Heart right ventricle (tissue), 16 donors: ENCODE data around the gene CRABP1. TPM values are rescaled to one million over a fixed set of nuclear protein-coding genes. Genes with fewer than 3 reads are reported as not detected.

Experiments
- ATAC-seq, 8 donors: fragments of 200-7000 bp; cut with Tn5 transposase; one replicate each; pipeline ENCODE4 v1.9.1; 2020; ENCODE audit warnings: mild to moderate bottlenecking in 8 of 8, moderate library complexity in 8 of 8, moderate number of reproducible peaks in 1 of 8
- DNase-seq, 2 donors: peaks; one replicate each; pipeline ENCODE4 v3.0.0-alpha.2; 2020
- H3K27ac ChIP-seq, 10 donors: fragments of 200-600 bp; sonication (generic) in 2 of 10; one replicate each; pipeline versions ENCODE4 v1.5.0 to v1.8.0; 2020 to 2022; ENCODE audit warnings: mild to moderate bottlenecking in 3 of 10
- H3K27me3 ChIP-seq, 7 donors: fragments of 200-600 bp; one replicate each; pipeline ENCODE4 v1.8.0; 2021 to 2022; ENCODE audit warnings: mild to moderate bottlenecking in 2 of 7
- H3K36me3 ChIP-seq, 9 donors: fragments of 200-600 bp; sonication (generic) in 1 of 9; one replicate each; pipeline versions ENCODE4 v1.5.0 to v1.8.0; 2020 to 2022; ENCODE audit warnings: mild to moderate bottlenecking in 2 of 9
- H3K4me1 ChIP-seq, 9 donors: fragments of 200-600 bp; sonication (generic) in 1 of 9; one replicate each; pipeline versions ENCODE4 v1.5.0 to v1.8.0; 2020 to 2022; ENCODE audit warnings: mild to moderate bottlenecking in 4 of 9
- H3K4me3 ChIP-seq, 10 donors: fragments of 200-600 bp; sonication (generic) in 2 of 10; one replicate each; pipeline versions ENCODE4 v1.5.0 to v1.8.0; 2020 to 2022; ENCODE audit warnings: mild to moderate bottlenecking in 7 of 10, moderate library complexity in 2 of 10
- H3K9me3 ChIP-seq, 11 donors: fragments of 200-600 bp in 10 of 11; sonication (generic) in 2 of 11; one replicate each; pipeline versions ENCODE4 v1.5.0 to v1.8.0; 2013 to 2022; ENCODE audit warnings: mild to moderate bottlenecking in 2 of 11, control low read depth in 1 of 11, moderate library complexity in 1 of 11
- WGBS, 2 donors: extraction: QIAGEN DNeasy Blood & Tissue Kit; methylation state at CpG; one replicate each; pipeline ENCODE4 v1.1.7; 2013; ENCODE audit warnings: inconsistent platforms in 1 of 2; 5-methylcytosine and 5-hydroxymethylcytosine counted together
- intact Hi-C, 10 donors: fragments of 100-400 bp; cut with DNase I; formaldehyde crosslinking; loops; one replicate each; pipeline versions ENCODE4 v1.11.1 to v1.14.2; 2022
- polyA plus RNA-seq, 2 donors: library from polyadenylated mRNA; stranded (reverse); fragments of 200-250 nt; gene quantifications; one replicate each; pipeline ENCODE4 v1.2.3, GENCODE V29; 2013
- total RNA-seq, 10 donors: library from RNA; stranded (reverse); fragmentation: NEBNext Ultra II Directional in 3 of 10; extraction: Animal tissue kit (Norgen Biotek cat#: 25700) in 3 of 10; gene quantifications; one replicate each; pipeline versions ENCODE4 v1.2.1 to v1.2.4, GENCODE V29; 2021 to 2023
- TF ChIP-seq, protein P1 (sequence below), 9 donors: fragments of 200-600 bp; sonication (generic) in 2 of 9; IDR thresholded peaks; one replicate each; pipeline versions ENCODE4 v1.5.0 to v1.8.0; 2021 to 2022; ENCODE audit warnings: antibody characterized with exemption in 9 of 9, mild to moderate bottlenecking in 5 of 9, moderate library complexity in 1 of 9
- donor health status: Arrhythmogenic right ventricular cardiomyopathy.
- donor health status: ischemic (EF 13 %, LVEDD 7.1; RV severe dilation, severe dysfunction).
- donor health status: healthy with polysubstance abuse.
- donor health status: DM: no; HTN: yes; CAD: no.
- donor health status: DM: no; HTN: no; CAD: no.
- donor health status: ischemic (EF 25% LVEDD 6.9; RV normal size, moderate dysfunction).
- donor health status: ischemic (EF 25% LVEDD 5.7; RV mildly dilated, moderate dysfunction).
- donor health status: healthy.
- donor health status: DM: yes; HTN: yes; CAD: no.
- donor health status: Ischemic cardiomyopathy.
- donor health status: ischemic (EF 35%, LVEDD 5.7; RV mildly dilated, moderate dysfunction).
- donor health status: nonischemic (EF 11% LVEDD 7.7; RV severe dilation, severe dysfunction).
- donor health status: DM: yes; HTN: yes; CAD: no.
- donor health status: PGD.
- donor health status: ischemic (EF 29% LVEDD 5.4; RV normal size, mild dysfunction).
- donor health status: nonischemic (EF 23%, LVEDD 6.1; RV moderate dilation, normal function).

The CRABP1 gene
- total and polyA plus RNA-seq, 12 donors, result not detected

- H3K36me3 ChIP-seq, result no peaks in the 10 kb centered on the region
- H3K27ac ChIP-seq, result no peak overlapping the region
- no peak overlapping the region for H3K4me3 ChIP-seq
- no peaks in the 10 kb centered on the region for H3K9me3 ChIP-seq
- intact Hi-C loops, result loop anchor here in 1 of 10 donors (10.0 kb wide), 1 partner anchor 54 kb away; no protein-coding TSS in a partner anchor
- TF ChIP-seq, protein P1, sequence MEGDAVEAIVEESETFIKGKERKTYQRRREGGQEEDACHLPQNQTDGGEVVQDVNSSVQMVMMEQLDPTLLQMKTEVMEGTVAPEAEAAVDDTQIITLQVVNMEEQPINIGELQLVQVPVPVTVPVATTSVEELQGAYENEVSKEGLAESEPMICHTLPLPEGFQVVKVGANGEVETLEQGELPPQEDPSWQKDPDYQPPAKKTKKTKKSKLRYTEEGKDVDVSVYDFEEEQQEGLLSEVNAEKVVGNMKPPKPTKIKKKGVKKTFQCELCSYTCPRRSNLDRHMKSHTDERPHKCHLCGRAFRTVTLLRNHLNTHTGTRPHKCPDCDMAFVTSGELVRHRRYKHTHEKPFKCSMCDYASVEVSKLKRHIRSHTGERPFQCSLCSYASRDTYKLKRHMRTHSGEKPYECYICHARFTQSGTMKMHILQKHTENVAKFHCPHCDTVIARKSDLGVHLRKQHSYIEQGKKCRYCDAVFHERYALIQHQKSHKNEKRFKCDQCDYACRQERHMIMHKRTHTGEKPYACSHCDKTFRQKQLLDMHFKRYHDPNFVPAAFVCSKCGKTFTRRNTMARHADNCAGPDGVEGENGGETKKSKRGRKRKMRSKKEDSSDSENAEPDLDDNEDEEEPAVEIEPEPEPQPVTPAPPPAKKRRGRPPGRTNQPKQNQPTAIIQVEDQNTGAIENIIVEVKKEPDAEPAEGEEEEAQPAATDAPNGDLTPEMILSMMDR (IDR thresholded peaks at IDR 0.05), result no peak
- DNase-seq (no peak), ATAC-seq (no peak)
- peaks cover 0 to 14% (median 0%) of the 10 kb centered on the region in 7 donors for H3K27me3 ChIP-seq
- peaks cover 0 to 7% (median 5%) of the 10 kb centered on the region in 9 donors for H3K4me1 ChIP-seq
- WGBS, 2 donors, result 76 to 84% methylated on average over 8 of the region's 8 CpGs
Observed at GRCh38 chr15:78360958-78361718, 21.0 kb downstream of the CRABP1 start.

DNA sequence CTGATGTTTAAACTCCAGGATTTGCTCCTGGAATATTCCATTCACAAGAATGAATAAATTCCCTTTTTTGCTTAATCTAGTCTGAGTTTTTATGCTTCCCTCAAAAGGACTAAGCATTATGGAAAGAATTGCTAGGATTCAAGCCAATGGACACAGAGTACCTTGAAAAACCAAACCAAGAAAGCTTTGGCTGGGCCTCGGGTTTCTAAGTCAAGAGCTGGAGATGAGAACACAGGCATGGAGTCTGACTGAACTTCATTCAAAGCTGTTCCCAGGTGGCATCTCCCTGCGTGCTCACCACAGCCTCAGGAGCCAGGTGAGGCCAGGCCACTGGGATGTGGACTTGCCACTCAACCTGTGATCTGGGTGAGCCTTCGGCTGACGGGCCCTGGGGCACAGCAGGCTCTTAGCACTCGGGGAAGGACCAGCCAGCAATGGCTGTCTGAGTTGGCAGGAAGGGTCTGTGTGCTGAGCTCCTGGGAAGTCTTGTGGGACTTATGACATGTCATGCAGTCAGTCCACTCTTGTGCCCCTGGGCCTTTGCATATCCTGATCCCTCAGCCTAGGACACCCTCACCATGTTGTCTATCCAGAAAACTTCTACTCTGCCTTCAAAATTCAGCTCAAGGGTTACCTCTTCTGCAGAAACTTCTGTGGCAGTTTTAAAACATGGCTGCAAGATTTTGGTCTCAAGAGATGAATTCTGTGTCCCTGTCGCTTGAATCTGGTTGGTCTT, 21.8 kb downstream of the CRABP1 start:
- Histone ChIP-seq H3K36me3 (no peaks in the 10 kb centered on the region), H3K27ac (no peak overlapping the region), H3K4me3 (no peak overlapping the region), H3K9me3 (no peaks in the 10 kb centered on the region), H3K27me3 (peaks cover 0 to 10% (median 0%) of the 10 kb centered on the region in 7 donors), H3K4me1 (peaks cover 0 to 7% (median 5%) of the 10 kb centered on the region in 9 donors)
- no peak for DNase-seq
- TF ChIP-seq, protein P1 (IDR thresholded peaks at IDR 0.05), result no peak
- WGBS, 2 donors, result 94 to 96% methylated on average over 6 of the region's 6 CpGs
- intact Hi-C loops, result loop anchor here in 1 of 10 donors (10.0 kb wide), 1 partner anchor 53 kb away; no protein-coding TSS in a partner anchor
- no peak for ATAC-seq

DNA sequence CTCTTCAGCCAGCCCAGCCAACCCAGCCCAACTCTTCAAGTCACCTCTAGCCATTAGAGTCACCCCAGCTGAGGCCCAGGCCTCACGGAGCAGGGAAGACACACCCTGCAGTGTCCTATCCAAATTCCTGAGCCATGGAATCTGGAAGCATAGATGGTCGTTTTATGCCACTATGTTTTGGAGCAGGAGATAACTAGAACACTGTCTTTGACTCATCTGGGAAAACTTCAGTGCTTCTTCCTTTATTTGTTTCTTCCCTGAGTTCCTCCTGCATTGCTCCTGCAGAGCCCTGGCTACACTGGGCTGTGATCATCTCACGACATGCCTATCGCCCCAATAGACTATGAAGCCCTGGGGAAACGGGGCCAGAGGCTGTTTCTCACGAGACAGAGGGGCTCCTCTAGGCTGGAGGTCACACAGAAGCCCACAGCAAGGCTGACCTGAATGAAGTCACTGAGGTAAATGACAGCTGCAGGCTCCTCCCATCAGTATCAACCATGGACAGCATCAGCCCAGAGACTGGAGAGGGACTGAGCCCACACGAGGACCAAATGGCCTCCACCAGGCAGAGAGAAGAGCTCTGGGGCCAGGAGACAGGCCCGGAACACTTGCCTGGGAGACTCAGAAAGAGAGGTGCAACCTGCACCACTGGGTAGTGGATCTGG, 22.7 kb downstream of the CRABP1 start:
- intact Hi-C loops, result loop anchor here in 1 of 10 donors (10.0 kb wide), 1 partner anchor 52 kb away; no protein-coding TSS in a partner anchor
- DNase-seq (no peak), ATAC-seq (no peak)
- peaks cover 0 to 10% (median 0%) of the 10 kb centered on the region in 7 donors for H3K27me3 ChIP-seq
- no peaks in the 10 kb centered on the region for H3K36me3 ChIP-seq
- H3K27ac ChIP-seq, result no peak overlapping the region
- TF ChIP-seq, protein P1 (IDR thresholded peaks at IDR 0.05), result no peak
- no peak overlapping the region for H3K4me3 ChIP-seq
- H3K4me1 ChIP-seq, result peaks cover 0 to 7% (median 5%) of the 10 kb centered on the region in 9 donors
- 79 to 81% methylated on average over 8 of the region's 8 CpGs for WGBS, 2 donors
- no peaks in the 10 kb centered on the region for H3K9me3 ChIP-seq

DNA sequence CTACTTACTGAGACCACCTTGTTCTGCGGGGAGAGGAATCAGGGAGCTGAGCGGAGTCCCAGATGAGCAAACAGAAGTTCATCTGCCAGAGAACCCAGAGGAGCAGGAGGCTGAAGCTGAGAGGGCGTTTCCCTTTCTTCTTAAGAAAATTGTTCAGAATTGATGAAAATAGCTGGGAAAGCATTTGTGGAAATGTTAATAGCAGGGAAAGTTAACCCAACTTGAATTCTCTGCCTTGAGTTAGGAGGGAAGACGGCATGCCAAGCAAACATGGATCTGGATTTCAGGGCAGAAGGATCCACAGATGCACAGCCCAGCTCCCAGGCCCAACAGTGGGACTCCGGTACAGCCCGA, 23.2 kb downstream of the CRABP1 start:
- Histone ChIP-seq H3K27me3 (peaks cover 0 to 7% (median 0%) of the 10 kb centered on the region in 7 donors), H3K36me3 (no peaks in the 10 kb centered on the region), H3K4me1 (peaks cover 0 to 7% (median 5%) of the 10 kb centered on the region in 9 donors), H3K4me3 (no peak overlapping the region), H3K9me3 (no peaks in the 10 kb centered on the region), H3K27ac (no peak overlapping the region)
- TF ChIP-seq, protein P1 (IDR thresholded peaks at IDR 0.05), result no peak
- ATAC-seq (no peak), DNase-seq (no peak)
- 88 to 89% methylated on average over 6 of the region's 6 CpGs for WGBS, 2 donors
- intact Hi-C loops, result loop anchor here in 1 of 10 donors (10.0 kb wide), 1 partner anchor 51 kb away; no protein-coding TSS in a partner anchor
